Measurements from ENCODE around the gene ZFHX3. TPM values are rescaled to one million over a fixed set of nuclear protein-coding genes. Genes with fewer than 3 reads are reported as not detected.

ZFHX3 gene
- total and polyA plus RNA-seq, 4 donors = 1.5 to 5.9 (median 3.0) TPM

DNA sequence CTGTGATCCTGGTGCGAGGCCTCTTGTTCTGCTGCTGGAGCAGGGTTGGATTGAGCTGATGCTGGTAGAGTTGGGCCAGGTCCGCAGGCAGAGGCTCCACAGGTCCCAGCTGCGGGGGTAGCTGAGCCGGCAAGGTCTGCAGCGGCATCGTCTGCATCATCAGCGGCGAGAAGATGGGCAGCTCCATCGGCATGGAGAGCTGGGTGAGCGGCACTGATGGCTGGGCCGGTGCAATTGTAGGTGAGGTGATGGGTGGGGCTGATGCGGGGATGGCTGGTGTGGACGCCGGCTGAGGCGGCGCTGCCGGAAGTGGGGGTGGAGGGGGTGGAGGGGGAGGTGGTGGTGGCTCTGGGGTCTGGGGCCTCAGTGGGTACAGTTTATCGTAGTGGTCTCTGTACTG lies 251.7 kb downstream of the ZFHX3 start:
- DNase-seq (ENCODE audit: low spot score) = no peak
- H3K4me1 ChIP-seq (ENCODE audit: control insufficient read depth in 4 of 4, insufficient read depth in 4 of 4, low read length in 3 of 4) = no peaks in the 10 kb centered on the region
- H3K36me3 ChIP-seq (ENCODE audit: control insufficient read depth in 4 of 4, insufficient read depth in 3 of 4, low read depth in 1 of 4, low read length in 3 of 4) = peaks cover 7 to 54% (median 26%) of the 10 kb centered on the region in 4 donors
- TF ChIP-seq RXRA (IDR thresholded peaks at IDR 0.05) = no peak
- TF ChIP-seq RAD21 (IDR thresholded peaks at IDR 0.05) = no peak
- TF ChIP-seq, protein P1, sequence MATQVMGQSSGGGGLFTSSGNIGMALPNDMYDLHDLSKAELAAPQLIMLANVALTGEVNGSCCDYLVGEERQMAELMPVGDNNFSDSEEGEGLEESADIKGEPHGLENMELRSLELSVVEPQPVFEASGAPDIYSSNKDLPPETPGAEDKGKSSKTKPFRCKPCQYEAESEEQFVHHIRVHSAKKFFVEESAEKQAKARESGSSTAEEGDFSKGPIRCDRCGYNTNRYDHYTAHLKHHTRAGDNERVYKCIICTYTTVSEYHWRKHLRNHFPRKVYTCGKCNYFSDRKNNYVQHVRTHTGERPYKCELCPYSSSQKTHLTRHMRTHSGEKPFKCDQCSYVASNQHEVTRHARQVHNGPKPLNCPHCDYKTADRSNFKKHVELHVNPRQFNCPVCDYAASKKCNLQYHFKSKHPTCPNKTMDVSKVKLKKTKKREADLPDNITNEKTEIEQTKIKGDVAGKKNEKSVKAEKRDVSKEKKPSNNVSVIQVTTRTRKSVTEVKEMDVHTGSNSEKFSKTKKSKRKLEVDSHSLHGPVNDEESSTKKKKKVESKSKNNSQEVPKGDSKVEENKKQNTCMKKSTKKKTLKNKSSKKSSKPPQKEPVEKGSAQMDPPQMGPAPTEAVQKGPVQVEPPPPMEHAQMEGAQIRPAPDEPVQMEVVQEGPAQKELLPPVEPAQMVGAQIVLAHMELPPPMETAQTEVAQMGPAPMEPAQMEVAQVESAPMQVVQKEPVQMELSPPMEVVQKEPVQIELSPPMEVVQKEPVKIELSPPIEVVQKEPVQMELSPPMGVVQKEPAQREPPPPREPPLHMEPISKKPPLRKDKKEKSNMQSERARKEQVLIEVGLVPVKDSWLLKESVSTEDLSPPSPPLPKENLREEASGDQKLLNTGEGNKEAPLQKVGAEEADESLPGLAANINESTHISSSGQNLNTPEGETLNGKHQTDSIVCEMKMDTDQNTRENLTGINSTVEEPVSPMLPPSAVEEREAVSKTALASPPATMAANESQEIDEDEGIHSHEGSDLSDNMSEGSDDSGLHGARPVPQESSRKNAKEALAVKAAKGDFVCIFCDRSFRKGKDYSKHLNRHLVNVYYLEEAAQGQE (IDR thresholded peaks at IDR 0.05) = no peak
- no peak for TF ChIP-seq HNF4G (IDR thresholded peaks at IDR 0.05)
- TF ChIP-seq, protein P2, sequence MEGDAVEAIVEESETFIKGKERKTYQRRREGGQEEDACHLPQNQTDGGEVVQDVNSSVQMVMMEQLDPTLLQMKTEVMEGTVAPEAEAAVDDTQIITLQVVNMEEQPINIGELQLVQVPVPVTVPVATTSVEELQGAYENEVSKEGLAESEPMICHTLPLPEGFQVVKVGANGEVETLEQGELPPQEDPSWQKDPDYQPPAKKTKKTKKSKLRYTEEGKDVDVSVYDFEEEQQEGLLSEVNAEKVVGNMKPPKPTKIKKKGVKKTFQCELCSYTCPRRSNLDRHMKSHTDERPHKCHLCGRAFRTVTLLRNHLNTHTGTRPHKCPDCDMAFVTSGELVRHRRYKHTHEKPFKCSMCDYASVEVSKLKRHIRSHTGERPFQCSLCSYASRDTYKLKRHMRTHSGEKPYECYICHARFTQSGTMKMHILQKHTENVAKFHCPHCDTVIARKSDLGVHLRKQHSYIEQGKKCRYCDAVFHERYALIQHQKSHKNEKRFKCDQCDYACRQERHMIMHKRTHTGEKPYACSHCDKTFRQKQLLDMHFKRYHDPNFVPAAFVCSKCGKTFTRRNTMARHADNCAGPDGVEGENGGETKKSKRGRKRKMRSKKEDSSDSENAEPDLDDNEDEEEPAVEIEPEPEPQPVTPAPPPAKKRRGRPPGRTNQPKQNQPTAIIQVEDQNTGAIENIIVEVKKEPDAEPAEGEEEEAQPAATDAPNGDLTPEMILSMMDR (IDR thresholded peaks at IDR 0.05; ENCODE audit: low read depth, low read length, missing input control) = no peak
- no peak for TF ChIP-seq FOXA1 (IDR thresholded peaks at IDR 0.05)
- TF ChIP-seq, protein P3, sequence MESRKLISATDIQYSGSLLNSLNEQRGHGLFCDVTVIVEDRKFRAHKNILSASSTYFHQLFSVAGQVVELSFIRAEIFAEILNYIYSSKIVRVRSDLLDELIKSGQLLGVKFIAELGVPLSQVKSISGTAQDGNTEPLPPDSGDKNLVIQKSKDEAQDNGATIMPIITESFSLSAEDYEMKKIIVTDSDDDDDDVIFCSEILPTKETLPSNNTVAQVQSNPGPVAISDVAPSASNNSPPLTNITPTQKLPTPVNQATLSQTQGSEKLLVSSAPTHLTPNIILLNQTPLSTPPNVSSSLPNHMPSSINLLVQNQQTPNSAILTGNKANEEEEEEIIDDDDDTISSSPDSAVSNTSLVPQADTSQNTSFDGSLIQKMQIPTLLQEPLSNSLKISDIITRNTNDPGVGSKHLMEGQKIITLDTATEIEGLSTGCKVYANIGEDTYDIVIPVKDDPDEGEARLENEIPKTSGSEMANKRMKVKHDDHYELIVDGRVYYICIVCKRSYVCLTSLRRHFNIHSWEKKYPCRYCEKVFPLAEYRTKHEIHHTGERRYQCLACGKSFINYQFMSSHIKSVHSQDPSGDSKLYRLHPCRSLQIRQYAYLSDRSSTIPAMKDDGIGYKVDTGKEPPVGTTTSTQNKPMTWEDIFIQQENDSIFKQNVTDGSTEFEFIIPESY (IDR thresholded peaks at IDR 0.05) = no peak
- no peak for TF ChIP-seq EGR1 (IDR thresholded peaks at IDR 0.05; ENCODE audit: low read depth in 2 of 2)
- no peak for TF ChIP-seq NR2F2 (IDR thresholded peaks at IDR 0.05)
- TF ChIP-seq HNF4A (conservative IDR thresholded peaks at IDR 0.05) = no peak
- TF ChIP-seq GABPA (IDR thresholded peaks at IDR 0.05 in 1 of 2, conservative IDR thresholded peaks at IDR 0.05 in 1 of 2) = no peak
- no peak for TF ChIP-seq FOXA2 (IDR thresholded peaks at IDR 0.05)
- no peak for TF ChIP-seq SP1 (IDR thresholded peaks at IDR 0.05)
- no peak for TF ChIP-seq TAF1 (conservative IDR thresholded peaks at IDR 0.05)
- no peak for TF ChIP-seq JUND (IDR thresholded peaks at IDR 0.05)
- TF ChIP-seq YY1 (IDR thresholded peaks at IDR 0.05) = no peak
- TF ChIP-seq, protein P4, sequence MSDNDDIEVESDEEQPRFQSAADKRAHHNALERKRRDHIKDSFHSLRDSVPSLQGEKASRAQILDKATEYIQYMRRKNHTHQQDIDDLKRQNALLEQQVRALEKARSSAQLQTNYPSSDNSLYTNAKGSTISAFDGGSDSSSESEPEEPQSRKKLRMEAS (IDR thresholded peaks at IDR 0.05) = no peak
- TF ChIP-seq, protein P5, sequence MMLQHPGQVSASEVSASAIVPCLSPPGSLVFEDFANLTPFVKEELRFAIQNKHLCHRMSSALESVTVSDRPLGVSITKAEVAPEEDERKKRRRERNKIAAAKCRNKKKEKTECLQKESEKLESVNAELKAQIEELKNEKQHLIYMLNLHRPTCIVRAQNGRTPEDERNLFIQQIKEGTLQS (IDR thresholded peaks at IDR 0.05) = no peak
- H3K4me3 ChIP-seq (ENCODE audit: low read depth in 1 of 3, low read length in 3 of 3) = no peak overlapping the region
- 98% methylated on average over 18 of the region's 18 CpGs for WGBS
- H3K9ac ChIP-seq (ENCODE audit: low read depth in 1 of 2, low read length in 2 of 2) = no peak overlapping the region
- H3K27me3 ChIP-seq (ENCODE audit: control insufficient read depth in 4 of 4, insufficient read depth in 4 of 4, low read length in 3 of 4) = no peaks in the 10 kb centered on the region
- H3K27ac ChIP-seq (ENCODE audit: low read depth in 1 of 2, low read length in 2 of 2) = no peak overlapping the region
- H3K9me3 ChIP-seq (ENCODE audit: control insufficient read depth in 4 of 4, low read length in 3 of 4) = no peaks in the 10 kb centered on the region

All from liver (tissue), 9 donors.